KBM-7 (cell line): ENCODE results near the gene KCNA5.

Experiments used
- DNase-seq: peaks from one replicate; pipeline ENCODE4 v3.0.0-alpha.2; 2015
- in situ Hi-C: fragments of 300-500 bp; cut with MboI; formaldehyde crosslinking; loops from 2 replicates; pipeline ENCODE4 v1.14.3; 2020; ENCODE audit warnings: low sequenced_read_pairs, low pct_unique_long_range_greater_than_20kb, mixed read lengths

The KCNA5 gene

DNA sequence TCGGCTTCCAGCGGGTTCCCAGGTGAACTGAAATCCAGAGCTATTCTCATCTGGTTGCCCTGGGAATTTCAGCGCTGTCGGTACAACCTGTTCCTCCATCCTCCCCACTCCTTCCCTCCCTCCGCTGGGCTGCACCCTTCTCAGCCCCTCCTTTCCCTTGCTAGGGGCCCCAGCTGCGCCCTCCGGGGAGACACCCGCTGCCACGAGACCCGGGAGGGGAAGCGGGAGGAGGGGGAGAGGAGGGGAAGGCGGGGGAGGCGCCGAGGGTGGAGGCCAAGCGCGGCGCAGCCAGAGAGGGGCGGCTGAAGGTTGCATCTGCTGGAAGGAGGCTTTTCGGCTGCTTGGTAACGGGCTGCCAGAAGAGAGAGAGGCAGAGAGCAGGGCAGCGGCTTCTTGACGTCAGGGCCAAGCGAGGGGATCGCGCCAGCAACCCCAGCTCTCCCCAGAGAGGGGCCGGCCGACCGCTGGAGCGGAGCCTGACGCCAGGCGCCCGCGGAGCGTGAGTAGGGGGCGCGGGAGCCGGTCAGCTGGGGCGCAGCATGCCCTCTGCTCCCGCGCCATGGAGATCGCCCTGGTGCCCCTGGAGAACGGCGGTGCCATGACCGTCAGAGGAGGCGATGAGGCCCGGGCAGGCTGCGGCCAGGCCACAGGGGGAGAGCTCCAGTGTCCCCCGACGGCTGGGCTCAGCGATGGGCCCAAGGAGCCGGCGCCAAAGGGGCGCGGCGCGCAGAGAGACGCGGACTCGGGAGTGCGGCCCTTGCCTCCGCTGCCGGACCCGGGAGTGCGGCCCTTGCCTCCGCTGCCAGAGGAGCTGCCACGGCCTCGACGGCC, at the start of gene KCNA5:
KCNA5 (plus strand) TSS at position 291 of the 831 bp plus-strand sequence; CDS start at position 560, 269 bp downstream.
- no peak for DNase-seq
- in situ Hi-C loops, result no loop called here

DNA sequence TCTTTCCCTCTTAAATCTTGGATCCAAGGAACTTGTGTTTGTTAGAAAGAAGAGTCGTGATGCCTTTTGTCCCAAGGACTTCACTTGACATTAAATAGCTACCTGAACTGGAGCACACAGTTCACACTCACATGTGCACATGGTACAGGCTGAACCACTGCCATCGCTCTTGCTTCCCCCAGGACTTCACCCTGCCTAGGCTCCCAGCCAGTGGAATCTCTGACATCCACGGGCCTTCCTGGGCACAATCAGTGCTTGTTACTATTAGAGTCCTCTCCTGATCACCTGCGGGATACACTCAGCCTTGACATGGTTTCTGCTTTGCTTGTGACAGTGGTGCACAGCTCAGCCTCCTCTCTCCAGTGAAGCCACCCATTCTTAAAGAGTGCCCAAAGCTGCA, 49.1 kb upstream of the KCNA5 start:
- no peak for DNase-seq
- in situ Hi-C loops, result no loop called here

DNA sequence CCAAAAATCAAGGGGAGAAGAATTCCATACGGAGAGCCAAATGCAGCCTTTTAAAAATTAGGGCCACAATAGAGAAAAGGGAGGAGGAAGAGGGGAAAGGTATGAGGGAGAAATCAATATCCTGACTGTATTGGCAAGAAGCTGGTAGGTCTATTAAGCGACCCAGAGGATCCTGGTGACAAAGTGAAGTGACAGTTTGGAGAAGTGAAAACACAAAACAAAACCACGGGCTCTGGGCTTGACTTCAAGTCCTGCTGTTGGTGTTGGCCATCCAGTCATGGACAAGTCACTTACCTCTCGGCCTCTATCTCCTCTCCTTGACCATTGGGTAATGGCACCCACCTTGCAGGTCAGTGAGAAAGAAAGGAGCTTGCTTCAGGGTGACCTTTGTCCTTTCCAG, 47.0 kb upstream of the KCNA5 start:
- in situ Hi-C loops, result no loop called here
- DNase-seq, result no peak

GRCh38 chr12:4997939-4998338, 45.7 kb upstream of the KCNA5 start:
- DNase-seq, result no peak
- in situ Hi-C loops, result no loop called here

- no peak for DNase-seq
- in situ Hi-C loops, result loop anchor here (25.0 kb wide), 1 partner anchor 688 kb away; the partner anchor contains the start of gene TIGAR
Observed at GRCh38 chr12:5000204-5000603, 43.5 kb upstream of the KCNA5 start.

DNA sequence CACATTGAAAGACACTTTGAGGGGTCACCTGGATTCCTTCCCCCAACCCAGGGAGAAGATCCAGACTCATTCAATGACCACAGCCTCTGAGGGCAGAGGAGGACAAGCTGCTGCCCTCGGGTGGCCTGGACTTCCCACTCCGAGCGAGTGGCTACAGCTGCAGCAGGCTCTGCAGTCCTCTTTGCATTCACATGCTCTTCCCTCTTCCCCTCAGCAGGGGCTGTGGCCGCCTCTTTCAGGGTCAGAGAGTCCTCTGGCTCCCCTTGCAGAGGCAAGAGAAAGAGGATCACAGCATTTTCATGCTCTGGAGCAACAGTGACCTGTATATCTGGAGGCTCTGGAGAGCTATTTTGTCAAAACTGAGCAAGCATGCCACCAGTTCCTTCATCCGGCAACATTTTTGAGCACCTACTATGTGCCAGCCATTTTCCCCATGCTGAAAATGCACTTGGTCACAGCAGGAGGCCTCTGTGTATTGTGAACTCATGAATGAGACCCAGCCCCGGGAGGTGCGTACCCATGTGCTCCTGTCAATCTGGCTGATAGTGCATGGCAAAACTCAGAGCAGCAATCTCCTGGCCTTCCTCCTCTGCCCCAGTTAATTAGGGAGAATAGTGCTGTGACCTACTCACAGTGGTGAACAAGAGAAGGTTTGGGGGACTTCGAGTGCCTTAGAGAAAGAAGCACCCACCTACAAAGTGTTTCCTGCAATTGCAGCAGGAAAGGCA, 42.9 kb upstream of the KCNA5 start:
- in situ Hi-C loops, result loop anchor here (25.0 kb wide), 1 partner anchor 689 kb away; the partner anchor contains the start of gene TIGAR
- no peak for DNase-seq

- peak; percentile 52 for DNase-seq
- in situ Hi-C loops, result loop anchor here (25.0 kb wide), 1 partner anchor 691 kb away; the partner anchor contains the start of gene TIGAR
Observed at GRCh38 chr12:5003025-5003666, 40.5 kb upstream of the KCNA5 start.

DNA sequence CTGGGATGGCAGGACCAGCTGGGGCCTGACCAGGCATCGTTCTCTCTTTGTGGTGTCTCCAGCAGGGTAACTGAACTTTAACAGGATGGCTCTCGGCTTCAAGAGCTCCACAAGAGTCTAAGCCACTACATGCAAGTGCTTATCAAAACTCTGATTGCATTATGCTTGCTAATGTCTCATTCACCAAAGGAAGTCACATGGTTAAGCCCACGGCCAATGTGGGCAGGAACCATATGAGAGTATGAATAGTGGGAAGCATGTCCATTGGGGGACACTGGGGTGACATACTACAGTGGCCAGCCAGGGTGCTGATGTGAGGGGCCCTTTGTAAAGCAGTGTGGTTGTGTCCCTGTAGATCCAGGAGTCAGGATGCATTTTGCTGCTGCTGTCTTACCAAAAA, 35.0 kb upstream of the KCNA5 start:
- no peak for DNase-seq
- in situ Hi-C loops, result loop anchor here (25.0 kb wide), 1 partner anchor 696 kb away; the partner anchor contains the start of gene TIGAR

- no peak for DNase-seq
- in situ Hi-C loops, result loop anchor here (25.0 kb wide), 1 partner anchor 698 kb away; the partner anchor contains the start of gene TIGAR
Observed at GRCh38 chr12:5010151-5010550, 33.5 kb upstream of the KCNA5 start.

DNA sequence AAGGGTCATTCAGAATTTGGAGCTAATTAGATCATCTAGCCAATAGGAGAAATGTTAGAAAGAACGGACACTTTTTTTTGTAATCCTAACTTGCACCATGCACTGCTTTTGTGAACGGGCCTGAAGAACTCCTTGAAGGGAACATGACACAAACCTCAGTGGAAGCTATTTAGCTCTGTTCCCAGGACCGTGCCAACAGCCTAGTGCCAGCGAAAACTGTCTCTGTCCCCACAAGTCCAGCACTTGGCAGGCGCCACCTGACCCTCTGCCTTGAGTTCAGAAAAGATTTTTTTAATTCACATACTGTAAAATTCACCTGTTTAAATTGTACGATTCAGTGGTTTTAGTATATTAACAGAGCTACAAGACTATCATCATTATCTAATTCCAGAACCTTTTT, 31.3 kb upstream of the KCNA5 start:
- in situ Hi-C loops, result loop anchor here (25.0 kb wide), 1 partner anchor 700 kb away; the partner anchor contains the start of gene TIGAR
- no peak for DNase-seq

GRCh38 chr12:5013266-5013730, 30.4 kb upstream of the KCNA5 start:
- DNase-seq, result no peak
- in situ Hi-C loops, result loop anchor here (25.0 kb wide), 1 partner anchor 701 kb away; the partner anchor contains the start of gene TIGAR

GRCh38 chr12:5014269-5014668, 29.4 kb upstream of the KCNA5 start:
- in situ Hi-C loops, result loop anchor here (25.0 kb wide), 1 partner anchor 702 kb away; the partner anchor contains the start of gene TIGAR
- DNase-seq, result no peak

- no peak for DNase-seq
- in situ Hi-C loops, result loop anchor here (25.0 kb wide), 1 partner anchor 704 kb away; the partner anchor contains the start of gene TIGAR
Observed at GRCh38 chr12:5015711-5016492, 27.8 kb upstream of the KCNA5 start.

- DNase-seq, result no peak
- in situ Hi-C loops, result loop anchor here (25.0 kb wide), 1 partner anchor 704 kb away; the partner anchor contains the start of gene TIGAR
Observed at GRCh38 chr12:5016526-5016925, 27.2 kb upstream of the KCNA5 start.

DNA sequence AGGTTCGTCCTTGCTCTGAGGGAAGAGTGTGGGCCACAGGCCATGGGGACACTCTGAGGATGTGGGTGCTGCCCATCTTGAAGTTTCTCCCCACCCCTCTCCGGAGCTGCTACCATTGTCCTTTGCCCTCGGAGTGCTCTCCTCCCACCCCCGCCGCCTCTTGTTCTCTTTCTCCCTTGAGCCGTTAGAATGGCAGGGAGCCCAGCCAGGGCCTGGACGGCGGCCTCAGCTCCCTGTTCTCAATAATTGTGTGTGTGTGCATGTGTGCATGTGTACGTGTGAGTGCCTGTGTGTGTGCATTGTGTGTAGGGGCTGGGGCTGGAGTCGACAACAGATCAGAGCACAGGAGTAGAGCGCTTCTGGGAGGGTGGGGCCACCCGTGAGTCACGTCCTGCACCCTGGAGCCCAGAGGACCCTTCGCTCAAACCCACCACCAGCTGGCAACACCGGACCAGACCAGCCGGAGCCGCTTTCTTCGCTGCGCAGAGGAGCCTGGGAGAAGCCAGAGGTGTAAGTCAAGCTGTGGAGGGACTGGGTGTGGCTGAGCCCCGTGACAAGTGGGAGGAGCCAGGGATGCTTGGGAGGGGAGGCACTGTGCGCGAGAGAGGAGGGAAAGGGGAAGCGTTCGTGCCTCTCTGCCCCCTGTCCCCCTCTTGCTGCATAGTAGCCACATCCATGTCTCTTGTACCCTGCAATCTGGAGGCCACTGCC, 25.9 kb upstream of the KCNA5 start:
- DNase-seq, result no peak
- in situ Hi-C loops, result loop anchor here (25.0 kb wide), 1 partner anchor 705 kb away; the partner anchor contains the start of gene TIGAR

GRCh38 chr12:5018677-5019076, 25.0 kb upstream of the KCNA5 start:
- no peak for DNase-seq
- in situ Hi-C loops, result loop anchor here (25.0 kb wide), 1 partner anchor 706 kb away; the partner anchor contains the start of gene TIGAR

DNA sequence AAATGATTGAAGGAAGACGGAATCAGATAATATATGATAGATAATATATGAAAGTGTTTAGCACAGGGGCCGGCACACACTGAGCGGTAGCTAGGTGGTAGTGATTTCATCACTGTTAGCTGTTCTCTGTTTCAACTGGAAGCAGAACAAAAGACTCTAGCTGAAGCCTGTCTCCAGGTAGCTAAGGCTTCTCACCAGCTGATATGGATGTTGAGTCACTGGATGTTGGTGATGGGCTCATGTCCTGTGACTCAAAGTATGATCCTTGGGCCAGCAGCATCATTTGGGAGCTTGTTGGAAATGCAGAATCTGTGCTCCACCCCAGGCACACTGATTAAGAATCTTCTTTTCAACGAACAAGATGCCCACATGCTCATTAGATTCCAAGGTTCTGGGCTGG, 21.7 kb upstream of the KCNA5 start:
- in situ Hi-C loops, result loop anchor here (25.0 kb wide), 1 partner anchor 710 kb away; the partner anchor contains the start of gene TIGAR
- no peak for DNase-seq
